ENCODE data around the gene SLC39A7.

The SLC39A7 gene

GRCh38 chr6:33211666-33212422, 11.2 kb downstream of the SLC39A7 start:
- H3K4me3 ChIP-seq (ENCODE audit: low read length), result no peak overlapping the region
- DNase-seq (ENCODE audit: low read depth), result no peak
- no peak for TF ChIP-seq CTCF (IDR thresholded peaks at IDR 0.05; ENCODE audit: insufficient read depth, low read depth, low read length, missing control alignments)

- DNase-seq (ENCODE audit: low read depth), result no peak
- TF ChIP-seq CTCF (IDR thresholded peaks at IDR 0.05; ENCODE audit: insufficient read depth, low read depth, low read length, missing control alignments), result no peak
- H3K4me3 ChIP-seq (ENCODE audit: low read length), result peak overlapping the region; percentile 58
These were observed 12.1 kb downstream of the SLC39A7 start for GRCh38 chr6:33212857-33213165.

- DNase-seq (ENCODE audit: low read depth), result no peak
- peak overlapping the region; percentile 58 for H3K4me3 ChIP-seq (ENCODE audit: low read length)
- TF ChIP-seq CTCF (IDR thresholded peaks at IDR 0.05; ENCODE audit: insufficient read depth, low read depth, low read length, missing control alignments), result no peak
These were observed 12.7 kb downstream of the SLC39A7 start for GRCh38 chr6:33213166-33213988.

- no peak for DNase-seq (ENCODE audit: low read depth)
- peak overlapping the region; percentile 58 for H3K4me3 ChIP-seq (ENCODE audit: low read length)
- no peak for TF ChIP-seq CTCF (IDR thresholded peaks at IDR 0.05; ENCODE audit: insufficient read depth, low read depth, low read length, missing control alignments)
These were observed 13.3 kb downstream of the SLC39A7 start for GRCh38 chr6:33213989-33214335.

GRCh38 chr6:33215271-33216116, 14.8 kb downstream of the SLC39A7 start:
- DNase-seq (ENCODE audit: low read depth), result no peak

More at GRCh38 chr6:33215271-33216116, 14.8 kb downstream of the SLC39A7 start:
- no peak for TF ChIP-seq CTCF (IDR thresholded peaks at IDR 0.05; ENCODE audit: insufficient read depth, low read depth, low read length, missing control alignments)
- H3K4me3 ChIP-seq (ENCODE audit: low read length), result no peak overlapping the region

All from epithelial cell of esophagus (primary cell).